Trophoblast cell (in vitro differentiated cells and primary cell): ENCODE data around the gene SLIT3.
A peak's percentile ranks its signal among the peaks of the same experiment; 100 is the strongest.

ENCODE experiments used
- DNase-seq, 2 donors: peaks; one replicate each; pipeline ENCODE4 v3.0.0-alpha.2; 2016
- H2AFZ ChIP-seq: 2 replicates; pipeline ENCODE4 v1.6.1; 2013; ENCODE audit warnings: low read length, moderate library complexity, mild to moderate bottlenecking; ENCODE audit not compliant: insufficient read depth, poor library complexity
- H2AK5ac ChIP-seq: 2 replicates; pipeline ENCODE4 v1.6.1; 2013; ENCODE audit warnings: mild to moderate bottlenecking, low read length
- H2BK120ac ChIP-seq: 2 replicates; pipeline ENCODE4 v1.6.1; 2013; ENCODE audit warnings: low read length, mild to moderate bottlenecking, moderate library complexity; ENCODE audit not compliant: insufficient read depth, poor library complexity
- H2BK12ac ChIP-seq: 2 replicates; pipeline ENCODE4 v1.6.1; 2013; ENCODE audit warnings: mild to moderate bottlenecking, low read length, moderate library complexity
- H2BK5ac ChIP-seq: 2 replicates; pipeline ENCODE4 v1.6.1; 2013; ENCODE audit warnings: low read length, low read depth, moderate library complexity, mild to moderate bottlenecking; ENCODE audit not compliant: poor library complexity
- H3K14ac ChIP-seq: 2 replicates; pipeline ENCODE4 v1.6.1; 2013; ENCODE audit warnings: mild to moderate bottlenecking, low read length
- H3K18ac ChIP-seq: 2 replicates; pipeline ENCODE4 v1.6.1; 2013; ENCODE audit warnings: mild to moderate bottlenecking, low read length
- H3K23ac ChIP-seq: 2 replicates; pipeline ENCODE4 v1.6.1; 2013; ENCODE audit warnings: low read length
- H3K27ac ChIP-seq: 2 replicates; pipeline ENCODE4 v1.5.1; 2013; ENCODE audit warnings: low read depth, mild to moderate bottlenecking, inconsistent platforms, low read length, moderate library complexity
- H3K27me3 ChIP-seq: 2 replicates; pipeline ENCODE4 v1.6.1; 2013; ENCODE audit warnings: inconsistent platforms, mild to moderate bottlenecking, low read length, moderate library complexity; ENCODE audit not compliant: insufficient read depth
- H3K36me3 ChIP-seq, 2 experiments: 1 replicate in 1 of 2; 2 replicates in 1 of 2; pipeline ENCODE4 v1.6.1; 2013; ENCODE audit warnings: low read length in 2 of 2, mild to moderate bottlenecking in 2 of 2, moderate library complexity in 1 of 2; ENCODE audit not compliant: insufficient read depth in 2 of 2, control insufficient read depth in 1 of 2
- H3K4ac ChIP-seq: 2 replicates; pipeline ENCODE4 v1.6.1; 2013; ENCODE audit warnings: low read depth, mild to moderate bottlenecking, low read length, moderate library complexity
- H3K4me1 ChIP-seq, 2 experiments: 1 replicate in 1 of 2; 2 replicates in 1 of 2; pipeline ENCODE4 v1.6.1; 2013; ENCODE audit warnings: low read length in 2 of 2, mild to moderate bottlenecking in 2 of 2, moderate library complexity in 1 of 2; ENCODE audit not compliant: insufficient read depth in 2 of 2, control insufficient read depth in 1 of 2
- H3K4me2 ChIP-seq: 2 replicates; pipeline ENCODE4 v1.6.1; 2013; ENCODE audit warnings: inconsistent platforms, mild to moderate bottlenecking, low read length, moderate library complexity
- H3K4me3 ChIP-seq: 2 replicates; pipeline ENCODE4 v1.5.1; 2013; ENCODE audit warnings: mild to moderate bottlenecking, low read depth, low read length, inconsistent platforms
- H3K79me1 ChIP-seq: one replicate; pipeline ENCODE4 v1.6.1; 2013; ENCODE audit warnings: low read length
- H3K79me2 ChIP-seq: 2 replicates; pipeline ENCODE4 v1.6.1; 2013; ENCODE audit warnings: low read length, mild to moderate bottlenecking; ENCODE audit not compliant: control insufficient read depth, insufficient read depth, poor library complexity
- H3K9ac ChIP-seq: 2 replicates; pipeline ENCODE4 v1.6.1; 2013; ENCODE audit warnings: mild to moderate bottlenecking, low read length
- H3K9me3 ChIP-seq: 2 replicates; pipeline ENCODE4 v1.6.1; 2013; ENCODE audit warnings: low read depth, mild to moderate bottlenecking, control low read depth, inconsistent platforms, low read length; ENCODE audit not compliant: insufficient read depth
- H4K12ac ChIP-seq: 2 replicates; pipeline ENCODE4 v1.6.1; 2013; ENCODE audit warnings: low read depth, mild to moderate bottlenecking, low read length, moderate library complexity
- H4K8ac ChIP-seq: 2 replicates; pipeline ENCODE4 v1.6.1; 2013; ENCODE audit warnings: low read depth, mild to moderate bottlenecking, low read length, moderate library complexity
- H4K91ac ChIP-seq: one replicate; pipeline ENCODE4 v1.6.1; 2013; ENCODE audit warnings: low read depth, mild to moderate bottlenecking, low read length, moderate library complexity
- WGBS: extraction: QIAGEN DNeasy Blood & Tissue Kit; methylation state at CpG from one replicate; pipeline ENCODE4 v1.1.7; 2013; ENCODE audit warnings: missing lambda C conversion rate; ENCODE audit not compliant: insufficient read length, insufficient coverage; ENCODE audit errors: extremely low coverage; 5-methylcytosine and 5-hydroxymethylcytosine counted together

SLIT3 gene

DNA sequence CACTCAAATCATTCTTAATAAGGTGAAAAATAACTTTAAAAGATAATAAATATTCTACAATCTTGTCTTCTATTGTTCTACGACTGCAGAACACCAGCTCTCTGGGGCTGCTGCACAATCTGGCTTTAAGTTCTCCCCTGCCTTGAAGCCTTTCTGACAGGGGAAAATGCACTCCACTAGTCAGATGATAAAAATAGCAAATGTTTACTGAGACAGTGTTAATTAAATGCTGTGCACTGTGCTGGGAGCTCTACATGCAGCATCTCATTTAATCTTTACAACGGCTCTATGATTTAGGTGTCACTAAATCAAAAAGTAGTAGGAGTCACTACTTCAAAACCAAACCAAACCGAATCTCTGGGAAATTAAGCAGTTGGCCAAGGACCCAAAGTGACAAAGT is 132.7 kb downstream of the SLIT3 start:
- Histone ChIP-seq H4K8ac (no peak overlapping the region), H3K4ac (no peak overlapping the region), H3K79me2 (no peaks in the 10 kb centered on the region), H3K27ac (no peak overlapping the region), H2AFZ (no peak overlapping the region), H3K4me3 (no peak overlapping the region), H3K36me3 (no peaks in the 10 kb centered on the region), H4K91ac (no peak overlapping the region), H3K23ac (no peak overlapping the region), H2BK5ac (no peak overlapping the region), H3K18ac (no peak overlapping the region), H2BK12ac (no peak overlapping the region), H3K9ac (no peak overlapping the region), H3K79me1 (peaks cover 6% of the 10 kb centered on the region), H4K12ac (no peak overlapping the region), H3K27me3 (no peaks in the 10 kb centered on the region), H2AK5ac (no peak overlapping the region), H3K9me3 (no peaks in the 10 kb centered on the region), H3K4me2 (no peak overlapping the region), H3K4me1 (peaks cover 16 to 25% of the 10 kb centered on the region in 2 experiments), H2BK120ac (no peak overlapping the region), H3K14ac (no peak overlapping the region)
- no peak for DNase-seq
- no CpG with 5 or more reads among the region's 3 CpGs for WGBS

DNA sequence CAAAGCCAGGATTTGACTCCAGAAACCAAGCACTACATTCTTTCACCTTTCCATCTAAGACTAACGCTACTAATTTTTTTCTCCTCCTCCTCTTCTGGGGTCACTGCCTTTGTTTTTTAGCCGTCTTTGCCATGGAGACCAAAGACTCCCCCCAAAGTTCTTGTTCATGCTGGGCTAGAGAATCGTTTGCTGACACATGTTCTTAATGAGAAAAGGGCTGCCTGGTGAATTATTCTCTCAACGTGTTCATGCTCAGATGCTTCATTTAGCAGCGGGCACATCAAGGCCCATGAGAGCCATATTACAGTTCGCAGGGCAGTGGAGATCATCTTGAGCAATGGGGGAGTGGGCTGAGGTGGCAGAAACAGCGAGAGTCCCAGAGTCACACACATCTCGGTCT is 134.9 kb downstream of the SLIT3 start:
- H3K9ac ChIP-seq = no peak overlapping the region
- H3K4me1 ChIP-seq = peaks cover 25 to 33% of the 10 kb centered on the region in 2 experiments
- H3K36me3 ChIP-seq = no peaks in the 10 kb centered on the region
- no peak overlapping the region for H3K4me3 ChIP-seq
- no peak overlapping the region for H4K91ac ChIP-seq
- H2AFZ ChIP-seq = no peak overlapping the region
- H2BK120ac ChIP-seq = no peak overlapping the region
- H3K9me3 ChIP-seq = no peaks in the 10 kb centered on the region
- WGBS = no CpG with 5 or more reads among the region's 8 CpGs
- no peaks in the 10 kb centered on the region for H3K27me3 ChIP-seq
- no peak overlapping the region for H2AK5ac ChIP-seq
- H2BK12ac ChIP-seq = no peak overlapping the region
- no peaks in the 10 kb centered on the region for H3K79me2 ChIP-seq
- DNase-seq = no peak
- H3K4me2 ChIP-seq = no peak overlapping the region
- no peak overlapping the region for H2BK5ac ChIP-seq
- no peak overlapping the region for H3K27ac ChIP-seq
- H4K12ac ChIP-seq = no peak overlapping the region
- no peak overlapping the region for H3K14ac ChIP-seq
- no peak overlapping the region for H3K18ac ChIP-seq
- H3K4ac ChIP-seq = no peak overlapping the region
- peaks cover 11% of the 10 kb centered on the region for H3K79me1 ChIP-seq
- no peak overlapping the region for H4K8ac ChIP-seq
- H3K23ac ChIP-seq = no peak overlapping the region

DNA sequence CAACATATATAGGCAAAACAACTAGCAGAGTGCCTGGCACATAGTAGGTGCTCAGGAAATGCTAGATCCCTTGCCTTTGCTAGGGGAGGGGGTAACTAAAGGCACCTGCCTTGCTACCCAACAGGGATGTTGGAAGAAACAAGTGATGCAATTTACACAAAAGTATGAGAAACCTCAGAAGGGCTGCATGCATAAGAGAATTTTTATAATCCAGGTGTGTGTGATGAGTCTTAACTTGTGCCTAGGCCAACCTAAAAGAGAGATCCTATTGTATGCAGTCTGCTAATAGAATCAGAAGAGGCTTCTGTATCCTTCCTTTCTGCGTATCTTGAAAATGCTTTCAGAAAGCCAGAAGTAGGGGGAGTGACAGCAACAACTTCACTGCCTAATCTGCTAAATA is 135.9 kb downstream of the SLIT3 start:
- Histone ChIP-seq H2AK5ac (no peak overlapping the region), H3K4me3 (no peak overlapping the region), H3K9ac (no peak overlapping the region), H3K4ac (no peak overlapping the region), H2BK120ac (peak overlapping the region; percentile 0), H3K18ac (no peak overlapping the region), H3K23ac (no peak overlapping the region), H4K8ac (no peak overlapping the region), H3K27ac (peak overlapping the region; percentile 86), H3K27me3 (no peaks in the 10 kb centered on the region), H3K79me1 (peaks cover 14% of the 10 kb centered on the region), H4K91ac (peak overlapping the region; percentile 58), H4K12ac (no peak overlapping the region), H2AFZ (no peak overlapping the region), H3K4me1 (peaks cover 31 to 38% of the 10 kb centered on the region in 2 experiments), H3K4me2 (no peak overlapping the region), H2BK5ac (peak overlapping the region; percentile 65), H3K36me3 (no peaks in the 10 kb centered on the region), H3K14ac (no peak overlapping the region), H3K9me3 (no peaks in the 10 kb centered on the region), H2BK12ac (no peak overlapping the region), H3K79me2 (peaks cover 2% of the 10 kb centered on the region)
- no peak for DNase-seq
- no CpG with 5 or more reads among the region's 1 CpG for WGBS

- Histone ChIP-seq H3K4me1 (peaks cover 28 to 35% of the 10 kb centered on the region in 2 experiments), H2BK12ac (no peak overlapping the region), H3K4me2 (no peak overlapping the region), H3K23ac (no peak overlapping the region), H3K4ac (no peak overlapping the region), H3K9me3 (no peaks in the 10 kb centered on the region), H3K18ac (peak overlapping the region; percentile 51), H4K8ac (no peak overlapping the region), H3K14ac (no peak overlapping the region), H2BK5ac (peak overlapping the region; percentile 65), H2AK5ac (no peak overlapping the region), H2AFZ (no peak overlapping the region), H4K12ac (no peak overlapping the region), H3K27ac (peak overlapping the region; percentile 86), H3K79me2 (peaks cover 2% of the 10 kb centered on the region), H2BK120ac (peak overlapping the region; percentile 0), H3K4me3 (no peak overlapping the region), H3K27me3 (no peaks in the 10 kb centered on the region), H3K36me3 (no peaks in the 10 kb centered on the region), H4K91ac (peak overlapping the region; percentile 58), H3K79me1 (peaks cover 14% of the 10 kb centered on the region), H3K9ac (no peak overlapping the region)
- no CpG with 5 or more reads among the region's 6 CpGs for WGBS
- no peak for DNase-seq
Observed at GRCh38 chr5:169164481-169164925, 136.4 kb downstream of the SLIT3 start.
